Tibial artery (tissue), 4 donors: ENCODE data around the gene IDS.

Source experiments
- DNase-seq, 2 donors: peaks; one replicate each; pipeline ENCODE4 v3.0.0-alpha.2; 2019
- H3K27ac ChIP-seq, 2 donors: fragments of 200-600 bp; sonication (generic) in 1 of 2; 1 replicate in 1 of 2; 2 replicates in 1 of 2; pipeline ENCODE4 v1.5.1; 2018 to 2019; ENCODE audit warnings: mild to moderate bottlenecking in 1 of 2
- H3K27me3 ChIP-seq, 2 donors: fragments of 200-600 bp; sonication (generic) in 1 of 2; one replicate each; pipeline versions ENCODE4 v1.5.1 to v1.6.0; 2016 to 2019
- H3K36me3 ChIP-seq, 3 donors: fragments of 200-600 bp; sonication (generic) in 2 of 3; one replicate each; pipeline ENCODE4 v1.5.1; 2016 to 2019; ENCODE audit warnings: mild to moderate bottlenecking in 2 of 3
- H3K4me1 ChIP-seq, 4 donors: fragments of 200-600 bp; sonication (generic) in 2 of 4; 1 replicate in 3 of 4; 2 replicates in 1 of 4; pipeline ENCODE4 v1.5.1; 2016 to 2019
- H3K4me3 ChIP-seq, 2 donors: fragments of 200-600 bp; sonication (generic) in 1 of 2; 1 replicate in 1 of 2; 2 replicates in 1 of 2; pipeline ENCODE4 v1.5.1; 2018 to 2019; ENCODE audit warnings: mild to moderate bottlenecking in 2 of 2
- H3K9me3 ChIP-seq, 3 donors: fragments of 200-600 bp; sonication (generic) in 1 of 3; one replicate each; pipeline ENCODE4 v1.5.1; 2016 to 2019
- intact Hi-C: fragments of 100-400 bp; cut with DNase I; formaldehyde crosslinking; loops from one replicate; pipeline ENCODE4 v1.15.0; 2023; ENCODE audit warnings: low total_unique reads
- TF ChIP-seq, protein P1 (sequence below), 2 experiments: fragments of 200-600 bp in 1 of 2; fragments of 450-650 bp in 1 of 2; IDR thresholded peaks; one replicate each; pipeline ENCODE4 v1.5.1; 2017 to 2019; ENCODE audit warnings: antibody characterized with exemption in 2 of 2, mild to moderate bottlenecking in 1 of 2, moderate library complexity in 1 of 2

IDS gene

DNA sequence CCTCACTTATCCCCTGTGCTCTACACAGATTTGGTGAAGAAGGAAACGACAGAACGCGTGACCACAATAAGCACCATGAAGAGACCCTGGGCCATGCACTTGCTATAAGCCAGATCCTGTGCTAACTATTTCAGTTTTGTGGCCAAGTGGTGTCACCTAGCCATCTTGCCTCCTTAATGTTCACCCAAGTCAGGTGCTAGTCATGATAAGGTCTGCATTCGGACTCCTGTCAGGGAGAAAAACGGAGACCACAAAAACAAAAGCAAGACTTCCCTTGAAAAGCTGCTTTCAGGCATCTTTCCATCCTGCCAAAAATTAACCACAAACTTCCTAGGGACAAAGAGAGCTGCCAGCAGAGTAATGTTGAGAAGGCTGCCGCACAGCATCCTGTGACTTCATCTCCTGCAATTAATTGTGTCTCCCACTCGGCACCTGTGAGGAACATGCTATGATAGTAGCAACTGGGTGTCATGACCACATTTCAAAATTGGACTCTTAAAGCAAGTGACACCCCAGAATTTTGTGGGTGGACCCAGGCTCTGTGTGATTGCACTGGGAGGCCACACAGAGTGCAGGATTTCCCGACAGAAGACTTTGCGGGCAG lies 8.8 kb upstream of the IDS start:
- H3K36me3 ChIP-seq = no peaks in the 10 kb centered on the region
- no peaks in the 10 kb centered on the region for H3K9me3 ChIP-seq
- H3K27me3 ChIP-seq = no peaks in the 10 kb centered on the region
- DNase-seq = no peak
- TF ChIP-seq, protein P1, sequence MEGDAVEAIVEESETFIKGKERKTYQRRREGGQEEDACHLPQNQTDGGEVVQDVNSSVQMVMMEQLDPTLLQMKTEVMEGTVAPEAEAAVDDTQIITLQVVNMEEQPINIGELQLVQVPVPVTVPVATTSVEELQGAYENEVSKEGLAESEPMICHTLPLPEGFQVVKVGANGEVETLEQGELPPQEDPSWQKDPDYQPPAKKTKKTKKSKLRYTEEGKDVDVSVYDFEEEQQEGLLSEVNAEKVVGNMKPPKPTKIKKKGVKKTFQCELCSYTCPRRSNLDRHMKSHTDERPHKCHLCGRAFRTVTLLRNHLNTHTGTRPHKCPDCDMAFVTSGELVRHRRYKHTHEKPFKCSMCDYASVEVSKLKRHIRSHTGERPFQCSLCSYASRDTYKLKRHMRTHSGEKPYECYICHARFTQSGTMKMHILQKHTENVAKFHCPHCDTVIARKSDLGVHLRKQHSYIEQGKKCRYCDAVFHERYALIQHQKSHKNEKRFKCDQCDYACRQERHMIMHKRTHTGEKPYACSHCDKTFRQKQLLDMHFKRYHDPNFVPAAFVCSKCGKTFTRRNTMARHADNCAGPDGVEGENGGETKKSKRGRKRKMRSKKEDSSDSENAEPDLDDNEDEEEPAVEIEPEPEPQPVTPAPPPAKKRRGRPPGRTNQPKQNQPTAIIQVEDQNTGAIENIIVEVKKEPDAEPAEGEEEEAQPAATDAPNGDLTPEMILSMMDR (IDR thresholded peaks at IDR 0.05) = no peak
- intact Hi-C loops = no loop called here
- no peaks in the 10 kb centered on the region for H3K4me1 ChIP-seq
- no peak overlapping the region for H3K4me3 ChIP-seq
- no peak overlapping the region for H3K27ac ChIP-seq

DNA sequence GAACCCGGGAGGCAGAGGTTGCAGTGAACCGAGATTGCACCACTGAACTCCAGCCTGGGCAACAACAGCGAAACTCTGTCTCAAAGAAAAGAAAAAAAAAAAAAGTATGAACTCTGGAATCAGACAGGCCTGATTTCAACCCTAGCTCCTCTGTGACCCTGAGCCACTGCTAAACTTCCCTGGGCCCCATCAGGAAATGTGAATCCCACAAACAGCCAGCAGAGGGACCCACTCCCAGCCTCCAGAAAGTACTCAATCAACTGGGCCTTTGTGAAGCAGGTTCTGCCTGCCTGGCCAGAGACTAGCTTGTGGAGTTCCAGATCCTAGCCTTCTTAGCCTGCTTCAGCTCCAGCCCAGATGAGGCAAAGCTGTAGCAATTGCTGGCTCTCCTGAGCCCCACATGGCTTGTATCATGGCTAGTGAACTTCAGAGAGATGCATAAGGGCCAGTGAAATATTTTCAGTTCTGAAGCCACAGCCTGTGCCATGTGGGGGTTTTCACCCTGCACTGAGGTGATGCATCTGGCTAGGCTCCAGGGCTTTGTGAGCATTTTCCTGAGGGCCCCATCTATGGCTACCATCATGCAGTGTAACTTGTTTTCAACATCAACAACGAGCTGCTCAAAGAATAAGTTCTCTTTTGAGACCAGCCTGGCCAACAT lies 7.2 kb upstream of the IDS start:
- TF ChIP-seq, protein P1 (IDR thresholded peaks at IDR 0.05) = peak; percentile 37 to 42
- Histone ChIP-seq H3K27ac (no peak overlapping the region), H3K9me3 (no peaks in the 10 kb centered on the region), H3K4me1 (no peaks in the 10 kb centered on the region), H3K36me3 (no peaks in the 10 kb centered on the region), H3K4me3 (no peak overlapping the region), H3K27me3 (no peaks in the 10 kb centered on the region)
- intact Hi-C loops = no loop called here
- peak in 1 of 2 donors; percentile 34 for DNase-seq

DNA sequence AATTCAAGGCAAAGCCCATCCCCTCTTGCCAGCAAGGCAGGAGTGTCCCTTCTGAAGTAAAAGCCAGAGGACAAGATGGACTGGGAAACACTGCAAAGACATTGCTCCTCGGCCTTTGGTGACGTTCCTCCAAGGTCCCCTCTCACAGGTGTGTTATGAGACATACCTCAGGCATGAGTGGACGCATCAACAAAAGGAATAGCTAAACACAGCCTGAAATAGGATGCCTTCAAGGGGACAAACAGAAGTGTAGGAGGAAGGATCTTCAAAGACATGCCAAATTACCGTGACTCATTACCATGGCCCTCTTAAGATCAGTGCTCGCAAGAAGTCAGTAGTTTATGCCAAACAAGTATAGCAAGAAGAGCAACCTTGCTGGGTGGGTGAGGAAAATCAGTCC lies 6.0 kb upstream of the IDS start:
- DNase-seq = no peak
- H3K27ac ChIP-seq = no peak overlapping the region
- H3K4me1 ChIP-seq = no peaks in the 10 kb centered on the region
- H3K4me3 ChIP-seq = no peak overlapping the region
- no peaks in the 10 kb centered on the region for H3K36me3 ChIP-seq
- TF ChIP-seq, protein P1 (IDR thresholded peaks at IDR 0.05) = no peak
- intact Hi-C loops = no loop called here
- no peaks in the 10 kb centered on the region for H3K27me3 ChIP-seq
- no peaks in the 10 kb centered on the region for H3K9me3 ChIP-seq

DNA sequence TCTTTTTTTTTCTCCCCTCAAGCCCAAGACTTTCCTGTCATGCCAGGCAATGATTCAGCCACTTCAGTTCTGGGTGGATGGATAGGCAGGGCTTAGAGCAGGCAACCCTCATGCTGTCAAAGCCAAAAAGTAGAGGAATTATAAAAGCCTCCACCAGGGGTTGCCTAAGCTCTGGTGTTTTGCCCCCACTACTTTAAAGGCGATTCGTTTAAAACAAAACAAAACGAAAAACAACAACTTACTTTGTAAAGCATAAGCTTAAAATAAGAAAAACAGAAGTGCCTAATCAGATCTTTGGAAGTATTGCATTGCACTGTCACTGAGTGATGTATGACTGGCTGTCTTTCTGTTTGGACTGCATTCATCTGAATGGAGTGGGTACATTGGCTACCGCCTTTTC lies 5.3 kb upstream of the IDS start:
- no peak for DNase-seq
- H3K4me3 ChIP-seq = no peak overlapping the region
- no peaks in the 10 kb centered on the region for H3K36me3 ChIP-seq
- intact Hi-C loops = no loop called here
- no peaks in the 10 kb centered on the region for H3K27me3 ChIP-seq
- no peaks in the 10 kb centered on the region for H3K9me3 ChIP-seq
- TF ChIP-seq, protein P1 (IDR thresholded peaks at IDR 0.05) = no peak
- no peak overlapping the region for H3K27ac ChIP-seq
- peaks cover 0 to 5% (median 0%) of the 10 kb centered on the region in 4 donors for H3K4me1 ChIP-seq

DNA sequence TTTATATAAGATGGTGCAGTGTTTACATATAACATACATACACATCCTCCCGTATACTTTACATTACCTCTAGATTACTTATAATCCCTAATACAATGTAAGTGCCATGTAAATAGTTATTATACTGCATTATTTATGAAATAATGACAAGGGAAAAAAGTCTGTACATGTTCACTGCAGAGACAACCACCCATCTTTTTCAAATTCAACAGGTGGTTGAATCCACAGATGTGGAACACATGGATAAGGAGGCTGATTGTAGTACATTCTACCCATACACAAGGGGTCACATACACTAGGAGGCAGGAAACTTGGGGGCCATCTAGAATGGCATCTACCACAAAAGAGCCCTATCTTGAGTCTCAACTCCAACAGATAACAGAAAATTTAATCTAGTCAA lies 3.4 kb upstream of the IDS start:
- no peaks in the 10 kb centered on the region for H3K9me3 ChIP-seq
- H3K27me3 ChIP-seq = no peaks in the 10 kb centered on the region
- no peak overlapping the region for H3K4me3 ChIP-seq
- intact Hi-C loops = no loop called here
- TF ChIP-seq, protein P1 (IDR thresholded peaks at IDR 0.05) = no peak
- no peak for DNase-seq
- H3K4me1 ChIP-seq = peaks cover 0 to 5% (median 0%) of the 10 kb centered on the region in 4 donors
- H3K36me3 ChIP-seq = no peaks in the 10 kb centered on the region
- no peak overlapping the region for H3K27ac ChIP-seq
